ENCODE data around the gene UBE2J2.
A peak's percentile ranks its signal among the peaks of the same experiment; 100 is the strongest.

UBE2J2 gene

DNA sequence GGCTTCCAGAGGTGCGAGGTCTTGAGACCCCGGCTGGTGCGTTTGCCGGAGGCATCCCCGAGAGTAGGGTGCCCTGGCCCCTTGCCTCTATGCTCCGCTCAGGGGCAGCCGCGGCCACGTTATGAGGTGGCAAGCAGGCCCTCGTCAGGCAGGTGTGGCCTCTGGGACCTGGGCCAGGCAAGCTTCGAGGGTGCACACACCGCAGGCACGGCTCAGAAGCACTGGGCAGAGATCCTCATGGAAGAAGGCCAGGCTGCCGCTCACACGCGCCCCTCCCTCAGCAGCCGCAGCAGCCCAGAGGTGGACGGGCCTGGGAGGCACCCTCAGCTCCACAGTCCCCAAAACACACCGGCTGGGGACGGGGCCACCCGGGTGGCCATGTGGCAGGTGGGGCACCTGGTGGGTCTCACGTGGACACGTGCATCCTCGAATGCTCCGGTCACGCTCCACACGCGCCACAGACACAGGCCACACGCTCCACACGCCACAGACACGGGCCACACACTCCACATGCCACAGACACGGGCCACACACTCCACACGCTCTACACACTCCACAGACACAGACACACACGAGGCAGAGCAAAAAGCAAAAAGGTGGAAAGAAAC, 48.3 kb downstream of the UBE2J2 start:
- DNase-seq, result no peak

DNA sequence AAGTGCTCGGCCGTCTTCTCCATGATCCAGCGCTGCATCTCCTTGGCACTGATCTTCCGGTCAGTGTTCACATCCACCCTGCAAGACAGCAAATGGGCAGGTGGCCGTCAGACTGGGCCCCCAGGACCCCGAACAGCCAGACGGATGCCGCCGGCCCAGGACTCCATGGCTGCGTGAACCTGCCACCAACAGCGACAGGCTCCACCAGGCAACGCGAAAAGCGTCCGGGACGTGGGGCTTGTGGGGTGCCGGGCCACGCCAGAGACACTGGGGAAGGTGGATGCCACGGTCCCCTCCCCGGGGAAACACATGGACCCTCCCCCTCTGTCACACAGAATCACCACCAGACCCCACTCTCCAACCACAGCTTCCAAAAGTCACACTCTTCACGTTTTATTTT, 49.8 kb downstream of the UBE2J2 start:
- DNase-seq, result no peak

GRCh38 chr1:1223321-1223720, 50.3 kb downstream of the UBE2J2 start:
- DNase-seq, result no peak

DNA sequence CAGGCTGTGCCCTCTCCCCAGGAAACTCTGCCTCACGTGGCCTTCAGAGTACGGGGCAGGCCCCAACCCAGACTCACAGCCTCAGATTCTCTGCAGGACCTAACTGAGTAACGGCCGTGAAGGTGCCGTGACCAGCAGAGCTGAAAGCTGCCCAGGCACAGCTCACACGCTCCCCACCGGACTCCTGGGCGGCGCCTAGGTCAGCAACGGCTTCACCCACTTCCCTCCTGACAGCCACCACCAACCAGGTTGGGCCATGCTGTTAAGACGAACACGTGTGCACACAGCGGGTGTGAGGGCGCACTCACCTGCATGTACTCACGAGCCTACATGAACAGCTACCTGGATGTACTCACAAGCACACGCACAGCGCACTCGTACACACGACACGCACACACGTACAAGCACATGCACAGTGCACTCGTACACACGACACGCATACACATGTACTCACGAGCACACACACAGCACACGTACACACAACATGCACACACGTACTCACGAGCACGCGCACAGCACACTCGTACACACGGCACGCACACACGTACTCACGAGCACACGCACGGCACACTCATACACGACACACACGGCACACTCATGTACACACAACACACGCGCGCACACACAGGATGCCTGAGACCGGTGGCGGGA, 51.0 kb downstream of the UBE2J2 start:
- no peak for DNase-seq

- DNase-seq, result no peak
Observed at GRCh38 chr1:1221887-1222574, 51.6 kb downstream of the UBE2J2 start.

DNA sequence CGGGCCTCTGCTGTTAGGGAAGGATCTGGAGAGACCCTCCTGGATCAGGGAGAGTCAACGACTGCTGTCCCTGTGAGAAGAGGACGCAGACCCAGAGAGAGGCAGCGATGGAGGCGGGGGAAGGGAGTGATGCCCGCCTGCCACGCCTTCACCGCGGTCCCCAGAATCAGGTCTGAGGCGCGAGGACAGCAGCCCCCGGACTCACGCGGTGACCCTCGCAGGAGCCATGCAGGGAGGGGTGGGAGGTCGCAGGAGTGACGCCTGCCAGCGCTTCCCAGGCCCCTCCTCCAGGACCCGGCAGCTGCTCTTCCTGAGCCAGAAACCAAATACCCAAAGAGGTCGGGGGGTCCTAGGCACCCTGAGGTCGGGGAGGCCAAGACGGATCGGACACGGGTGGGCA, 53.5 kb downstream of the UBE2J2 start:
- no peak for DNase-seq

DNA sequence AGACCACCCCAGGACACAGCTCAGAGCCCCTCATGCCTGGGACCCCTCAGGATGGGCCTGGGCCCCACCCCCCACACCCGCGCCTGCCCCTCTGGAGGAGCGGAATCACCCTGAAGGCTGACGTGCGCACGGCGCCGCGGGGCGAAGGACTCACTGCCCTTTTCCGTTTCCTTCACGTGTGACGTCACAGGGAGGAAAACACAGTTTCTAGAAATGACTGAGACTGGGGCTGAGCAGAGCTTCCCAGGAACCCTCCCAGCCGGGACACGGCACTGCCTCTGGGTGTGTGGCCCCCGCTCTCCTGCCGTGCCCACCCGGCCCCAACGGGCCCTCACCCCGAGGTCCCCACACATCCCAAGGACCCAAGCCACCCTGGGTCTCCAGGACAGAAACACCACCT, 54.3 kb downstream of the UBE2J2 start:
- DNase-seq, result no peak

DNA sequence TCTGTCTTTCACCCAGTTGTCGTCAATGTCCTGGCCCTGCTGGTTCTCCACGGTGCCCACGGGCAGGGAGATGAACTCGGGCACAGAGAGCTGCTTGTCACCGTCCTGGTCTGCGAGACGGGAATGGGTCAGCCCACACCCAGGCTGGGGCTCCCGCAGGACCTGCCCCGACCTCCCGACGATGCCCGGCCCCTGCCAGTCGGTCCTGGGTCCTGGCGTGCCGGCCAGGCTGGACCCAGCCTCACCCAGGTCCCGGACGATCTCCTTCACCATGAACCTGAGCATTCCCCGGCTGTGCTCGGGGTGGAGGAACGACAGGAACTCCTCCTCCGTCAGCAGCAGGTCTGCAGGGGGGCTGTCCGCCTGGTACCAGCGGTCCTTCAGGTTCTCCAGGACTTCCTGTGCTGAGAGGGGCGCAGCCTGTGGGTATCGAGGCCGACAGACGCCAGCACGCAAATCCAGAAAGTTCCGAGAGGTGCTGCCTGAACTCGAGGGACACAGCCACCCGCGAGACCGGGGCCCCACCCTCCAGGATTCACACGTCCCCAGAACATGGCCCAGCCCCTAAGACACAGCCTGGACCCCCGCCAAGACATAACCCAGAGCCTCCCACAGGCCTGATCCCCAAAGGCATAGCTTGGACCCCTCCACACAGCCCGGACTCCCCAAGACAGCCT, 55.0 kb downstream of the UBE2J2 start:
- DNase-seq, result no peak

DNA sequence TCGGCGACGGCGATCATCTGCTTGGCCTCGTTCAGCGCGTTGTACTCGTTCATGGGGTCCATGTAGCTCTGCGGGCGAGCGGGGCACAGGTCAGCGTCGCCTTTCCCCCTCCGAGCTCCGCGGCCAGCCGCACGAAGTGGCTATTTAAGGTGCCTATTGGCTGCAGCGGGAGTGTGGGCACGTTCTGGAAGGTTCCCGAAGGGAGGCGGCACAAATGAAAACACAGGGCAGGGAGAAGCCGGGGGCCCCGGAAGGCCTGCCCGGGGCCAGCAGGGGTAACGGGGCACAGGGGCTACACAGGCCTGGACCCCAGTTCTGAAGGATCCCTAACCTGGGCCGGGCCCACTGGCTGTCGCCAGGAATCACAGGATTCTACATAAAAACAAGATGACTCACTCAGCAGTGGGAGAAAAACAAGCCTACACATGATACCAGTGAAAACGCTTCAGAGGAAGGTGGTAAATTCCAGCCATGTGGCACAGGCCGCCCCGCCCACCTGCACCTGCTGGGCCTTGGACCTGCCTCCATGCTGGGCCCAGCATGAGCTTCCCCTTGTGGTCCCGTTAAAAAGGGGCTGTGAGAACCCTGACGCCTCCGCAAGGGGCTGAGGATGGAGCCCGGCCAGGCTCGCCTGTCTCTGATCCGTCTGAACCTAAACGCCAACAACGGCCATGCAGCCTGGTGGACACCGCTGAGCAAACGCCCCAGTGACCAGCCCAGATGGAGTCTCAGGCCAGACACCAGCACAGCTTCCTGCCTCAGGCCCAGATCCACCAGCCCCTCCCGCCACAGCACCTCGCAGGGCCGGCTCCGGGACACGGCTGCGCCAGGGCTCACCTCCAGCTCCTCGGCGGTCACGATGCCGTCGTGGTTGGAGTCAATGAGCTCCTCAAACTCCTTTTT, 55.8 kb downstream of the UBE2J2 start:
- peak in 1 of 2 experiments; percentile 31 for DNase-seq

DNA sequence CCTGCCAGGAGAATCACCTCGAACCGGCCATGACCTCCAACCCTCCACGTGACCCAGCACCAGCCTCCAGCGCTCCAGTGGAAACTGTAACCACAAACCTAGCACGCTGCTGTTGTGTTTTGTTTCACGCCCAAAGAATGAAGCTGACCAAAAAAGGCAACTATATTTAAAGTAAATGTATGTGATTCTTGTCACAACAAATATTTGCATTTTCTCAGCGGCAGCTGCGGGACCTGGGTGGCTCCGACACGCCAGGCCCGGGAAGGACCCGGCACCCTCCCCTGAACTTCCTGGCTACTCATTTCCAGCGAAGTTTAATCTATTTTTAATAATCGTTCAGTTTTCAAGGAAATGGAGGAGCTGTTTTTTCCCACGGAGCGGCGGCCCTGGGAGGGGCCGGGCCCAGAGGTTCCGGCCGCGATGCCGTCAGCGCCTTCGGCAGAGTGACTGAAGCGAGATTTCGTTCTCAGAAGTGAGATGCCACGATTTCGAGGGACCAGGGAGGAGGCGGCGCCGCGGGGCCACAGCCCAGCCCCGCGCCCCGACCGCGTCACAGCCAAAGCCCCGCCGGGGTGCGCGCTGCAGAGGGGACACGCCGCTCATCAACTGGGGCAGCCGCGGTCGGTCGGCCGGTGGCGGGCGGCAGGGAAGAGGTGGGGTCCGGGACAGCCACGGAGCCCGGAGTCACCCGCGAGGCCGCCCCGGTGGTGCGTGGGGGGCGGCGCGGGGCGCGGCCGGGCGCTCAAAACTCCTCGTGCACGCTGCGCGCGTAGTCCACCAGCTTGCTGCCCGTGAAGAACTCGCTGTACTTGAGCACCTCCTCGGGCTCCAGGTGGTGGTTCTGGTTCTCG, 56.7 kb downstream of the UBE2J2 start:
- DNase-seq, result no peak

GRCh38 chr1:1215881-1216605, 57.6 kb downstream of the UBE2J2 start:
- DNase-seq, result no peak

GRCh38 chr1:1215080-1215676, 58.5 kb downstream of the UBE2J2 start:
- no peak for DNase-seq

DNA sequence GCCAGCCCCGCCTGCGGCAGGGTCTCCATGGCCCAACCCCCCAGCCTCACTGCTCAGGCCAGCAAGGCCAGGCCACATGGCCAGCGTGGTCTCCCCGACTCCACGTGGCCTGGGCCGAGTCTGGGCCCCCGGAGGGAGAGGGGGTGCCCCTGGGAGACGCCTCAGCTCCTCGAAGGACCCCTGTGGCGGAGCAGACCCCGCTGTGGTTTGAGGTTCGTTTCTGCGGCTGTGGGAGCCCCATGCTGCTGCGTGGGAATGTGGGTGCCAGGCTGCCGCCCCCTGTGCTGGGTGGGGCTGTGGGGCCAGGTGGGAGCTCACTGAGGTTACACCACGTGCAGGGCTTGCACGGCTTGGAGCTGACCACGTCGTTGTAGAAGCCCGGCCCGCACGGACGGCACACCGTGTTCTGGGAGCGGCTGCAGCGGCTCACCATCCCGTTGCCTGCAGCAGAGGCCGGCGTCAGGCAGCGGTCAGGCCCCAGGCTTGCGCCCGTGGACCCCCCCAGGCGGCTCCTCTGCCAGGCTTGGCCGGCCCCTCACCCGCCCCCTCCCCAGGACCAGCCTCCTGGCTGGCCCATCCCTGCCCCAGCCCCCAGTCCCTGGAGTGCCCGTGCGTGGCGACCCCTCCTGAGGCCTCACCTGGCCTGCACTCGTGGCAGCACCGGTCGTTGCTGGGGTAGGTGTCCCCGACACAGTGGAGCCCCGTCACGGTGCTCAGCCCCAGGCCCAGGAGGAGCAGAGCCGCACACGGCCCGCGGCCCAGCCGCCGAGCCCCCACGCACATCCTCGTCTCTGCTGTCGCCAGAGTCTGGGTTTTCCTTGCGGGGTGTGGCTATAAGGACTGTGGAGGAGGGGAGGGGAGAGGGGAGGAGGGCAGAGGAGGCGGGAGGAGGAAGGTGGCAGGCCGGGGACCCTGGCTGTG, 60.0 kb downstream of the UBE2J2 start, which contains the start of gene TNFRSF4:
Gene TNFRSF4 (minus strand): TSS at position 809 of the 921 bp plus-strand sequence. CDS start 26 bp downstream, at position 783.
- no peak for DNase-seq

- no peak for DNase-seq
Observed at GRCh38 chr1:1212780-1213344, 60.8 kb downstream of the UBE2J2 start.

GRCh38 chr1:1211541-1212441, 61.9 kb downstream of the UBE2J2 start:
- no peak for DNase-seq

DNA sequence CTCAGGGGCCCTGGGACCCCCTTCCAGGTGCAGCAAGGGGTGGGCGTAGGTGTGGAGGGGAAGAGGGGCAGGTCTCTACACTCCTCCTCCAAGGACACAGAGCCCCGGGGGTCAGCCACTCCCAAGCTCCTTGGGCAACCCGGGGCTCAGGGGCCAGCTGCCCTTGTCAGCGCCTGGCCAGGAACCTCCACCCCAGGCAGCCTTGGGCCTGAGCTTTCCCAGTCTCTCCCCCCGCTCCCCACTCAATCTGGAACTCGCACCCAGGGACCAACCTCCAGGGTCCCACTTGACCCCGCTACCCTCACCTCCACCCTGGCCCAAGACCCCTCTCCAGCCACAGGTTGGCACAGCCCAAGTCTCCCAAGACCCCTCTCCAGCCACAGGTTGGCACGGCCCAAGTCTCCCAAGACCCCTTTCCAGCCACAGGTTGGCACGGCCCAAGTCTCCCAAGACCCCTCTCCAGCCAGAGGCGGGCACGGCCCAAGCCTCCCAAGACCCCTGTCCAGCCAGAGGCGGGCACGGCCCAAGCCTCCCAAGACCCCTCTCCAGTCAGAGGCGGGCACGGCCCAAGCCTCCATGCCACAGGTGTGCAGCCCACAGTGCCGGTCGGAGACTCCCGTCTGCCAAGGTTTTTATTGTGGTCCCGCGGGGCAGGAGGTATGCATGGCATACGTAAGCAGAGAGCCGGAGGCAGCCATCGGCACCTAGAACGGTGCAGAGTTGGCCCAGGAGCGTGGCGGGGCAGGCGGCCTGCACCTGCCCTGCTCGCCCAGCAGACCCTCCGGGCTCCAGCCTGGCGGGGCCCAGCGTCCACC, 62.7 kb downstream of the UBE2J2 start:
- no peak for DNase-seq
